IPS DF 19.7 (cell line): ENCODE results near the gene TAC4.

ENCODE experiments used
- DNase-seq: peaks from one replicate; pipeline ENCODE4 v3.0.0-alpha.2; 2013; ENCODE audit warnings: low read depth, low spot score

The TAC4 gene

GRCh38 chr17:49872754-49873377 lies 25.0 kb upstream of the TAC4 start:
- no peak for DNase-seq

DNA sequence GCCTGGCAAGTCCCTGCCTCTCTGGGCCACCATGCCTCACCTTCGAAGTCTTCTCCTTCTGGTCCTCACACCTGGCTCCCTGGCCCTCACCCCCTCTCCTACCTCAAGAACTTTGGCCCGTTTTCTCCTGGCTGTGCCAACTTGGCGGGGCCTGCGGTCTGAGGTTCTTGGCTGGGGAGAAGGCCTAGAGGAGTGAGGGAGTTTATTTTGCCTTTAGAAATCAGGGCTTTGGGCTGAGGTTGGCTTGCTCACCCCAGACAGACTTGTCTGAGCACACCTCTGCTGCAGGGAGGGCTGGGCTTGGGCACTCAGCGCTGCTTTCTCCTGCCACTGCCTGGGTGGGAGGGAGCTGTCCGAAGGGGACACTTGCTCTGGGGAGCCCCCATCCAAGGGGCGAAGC lies 23.3 kb upstream of the TAC4 start:
- DNase-seq, result no peak

- no peak for DNase-seq
Observed at GRCh38 chr17:49870298-49870697, 22.4 kb upstream of the TAC4 start.

DNA sequence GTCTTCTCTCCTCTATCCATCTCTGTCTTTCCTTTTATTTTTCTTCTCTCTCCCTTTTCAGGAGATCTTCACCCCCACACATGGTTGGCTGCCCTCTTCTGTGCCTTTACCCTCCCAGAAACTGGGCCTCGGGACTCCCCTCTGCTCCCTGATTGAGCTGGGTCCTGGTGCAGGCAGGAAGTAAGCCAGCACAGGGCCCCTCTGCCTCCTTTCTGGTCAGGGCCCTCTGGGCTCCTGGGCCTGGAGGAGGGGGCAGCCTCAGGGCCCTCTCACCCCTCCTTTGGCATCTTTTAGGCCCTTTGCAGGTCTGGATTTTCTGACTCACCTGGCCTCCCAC lies 21.1 kb upstream of the TAC4 start:
- no peak for DNase-seq

DNA sequence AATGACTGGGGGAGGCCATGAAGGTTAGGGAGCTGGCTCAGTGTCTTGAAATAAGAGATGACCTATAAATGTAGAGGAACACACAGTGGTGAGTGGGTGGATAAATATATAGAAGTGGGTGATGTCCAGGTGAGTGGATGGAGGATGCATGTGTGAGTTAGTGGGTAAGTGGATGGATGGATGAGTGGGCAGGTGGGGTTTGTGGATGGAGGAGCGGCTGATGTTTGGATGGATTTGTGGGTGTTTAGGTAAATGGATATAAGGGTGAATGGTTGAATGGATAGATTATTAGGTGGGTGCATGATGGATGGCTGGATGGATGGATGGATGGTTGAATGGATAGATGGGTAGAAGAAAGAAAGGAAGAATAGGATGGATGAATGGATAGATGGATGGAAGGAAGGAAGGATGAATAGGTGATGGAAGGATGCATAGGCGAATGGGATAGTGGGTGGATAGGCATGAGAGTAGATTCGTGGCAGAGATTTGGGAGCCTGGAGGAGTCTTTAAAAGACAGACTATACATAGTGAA lies 19.1 kb upstream of the TAC4 start:
- DNase-seq, result no peak

DNA sequence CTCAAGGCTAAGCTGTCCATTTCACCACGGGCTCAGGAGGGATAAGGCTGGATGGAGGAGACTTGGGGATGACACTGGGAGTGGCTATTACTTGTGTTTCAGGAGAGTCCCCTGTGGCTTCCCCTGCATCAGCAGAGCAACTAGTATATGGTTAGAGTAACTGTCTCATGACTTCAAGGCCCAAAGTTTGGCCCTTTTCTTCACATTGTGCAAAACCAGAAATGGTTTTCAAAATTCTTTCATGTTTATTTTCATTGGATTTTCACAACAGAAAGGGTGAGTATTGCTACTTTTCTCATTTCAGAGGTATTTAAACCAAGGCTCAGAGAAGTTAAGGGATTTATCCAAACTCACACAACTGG lies 18.1 kb upstream of the TAC4 start:
- no peak for DNase-seq

- DNase-seq, result no peak
Observed at GRCh38 chr17:49862781-49863331, 15.0 kb upstream of the TAC4 start.

- no peak for DNase-seq
Observed at GRCh38 chr17:49861150-49861884, 13.4 kb upstream of the TAC4 start.

DNA sequence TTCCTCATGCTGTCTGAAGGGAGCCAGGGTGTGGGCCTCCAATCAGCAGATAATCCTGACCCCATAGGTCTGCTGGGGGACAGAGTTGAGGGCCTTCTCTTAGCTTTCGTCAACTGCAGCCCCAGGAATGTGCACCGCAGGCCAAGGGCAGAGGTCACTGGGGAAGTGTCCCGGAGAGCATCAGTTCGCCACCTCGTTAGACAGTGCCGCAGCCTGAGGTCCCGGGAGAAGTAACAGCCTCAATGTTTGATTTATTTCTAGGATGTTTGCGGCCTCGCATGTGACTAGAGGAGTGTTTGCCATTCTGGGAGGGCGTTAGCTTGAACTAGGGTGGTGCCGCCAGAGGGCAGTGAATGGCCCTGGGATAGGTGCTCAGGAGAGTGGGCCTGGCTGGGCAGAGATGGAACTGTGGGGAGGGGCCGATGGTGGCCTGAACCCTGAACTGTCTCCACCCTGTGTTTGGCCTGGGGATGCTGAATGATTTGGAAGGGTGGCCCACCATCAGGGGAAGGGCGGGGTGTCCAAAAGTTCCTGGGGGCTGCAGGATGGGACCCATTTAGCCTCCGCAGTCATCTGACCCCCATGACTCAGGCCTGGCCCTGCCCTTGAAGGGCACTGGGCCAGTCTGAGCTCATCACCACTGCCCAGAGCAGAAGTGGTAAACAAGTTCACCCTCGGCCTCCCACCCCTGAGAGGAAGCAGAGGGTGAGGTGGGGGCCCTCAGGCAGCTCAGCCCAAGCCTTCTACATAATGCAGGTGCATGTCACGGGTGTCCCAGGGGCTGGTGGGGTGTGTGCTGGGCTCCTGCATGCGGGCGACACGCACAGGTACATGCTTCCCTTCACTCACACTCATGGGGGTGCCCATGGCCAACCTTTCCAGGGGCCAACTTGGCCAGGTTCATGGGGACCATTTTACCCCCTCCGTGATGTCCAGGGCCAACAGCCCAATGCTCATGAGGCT lies 12.4 kb upstream of the TAC4 start:
- no peak for DNase-seq

GRCh38 chr17:49858796-49859195 lies 10.9 kb upstream of the TAC4 start:
- DNase-seq, result no peak

GRCh38 chr17:49854126-49854525 lies 6.3 kb upstream of the TAC4 start:
- DNase-seq, result no peak

- no peak for DNase-seq
Observed at GRCh38 chr17:49853470-49854015, 5.7 kb upstream of the TAC4 start.

- DNase-seq, result no peak
Observed at GRCh38 chr17:49851387-49852291, 3.8 kb upstream of the TAC4 start.

GRCh38 chr17:49850772-49851386 lies 3.0 kb upstream of the TAC4 start:
- no peak for DNase-seq

GRCh38 chr17:49850218-49850610 lies 2.3 kb upstream of the TAC4 start:
- DNase-seq, result no peak

DNA sequence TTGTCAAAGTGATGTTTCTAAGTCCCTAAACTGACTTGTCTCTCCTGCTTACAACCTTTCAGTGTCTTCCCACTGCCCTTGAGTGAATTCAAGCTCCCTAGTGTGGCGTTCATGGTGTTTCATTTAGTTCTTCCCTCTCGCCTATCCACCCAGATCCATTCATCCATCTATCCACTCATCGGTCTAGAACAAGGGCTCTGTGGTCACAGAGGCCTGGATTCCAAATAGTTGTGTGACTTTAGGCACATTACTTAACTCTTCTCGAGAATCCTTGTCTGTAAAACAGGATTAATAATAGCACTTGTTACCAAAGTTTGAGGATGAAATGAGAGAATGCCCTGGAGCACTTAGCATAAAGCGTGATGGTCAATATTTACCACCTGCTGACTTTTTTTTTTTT lies 870 bp upstream of the TAC4 start:
- DNase-seq, result no peak

- no peak for DNase-seq
Observed at GRCh38 chr17:49846938-49847712, 744 bp downstream of the TAC4 start.

GRCh38 chr17:49845321-49845720 lies 2.5 kb downstream of the TAC4 start:
- DNase-seq, result no peak

DNA sequence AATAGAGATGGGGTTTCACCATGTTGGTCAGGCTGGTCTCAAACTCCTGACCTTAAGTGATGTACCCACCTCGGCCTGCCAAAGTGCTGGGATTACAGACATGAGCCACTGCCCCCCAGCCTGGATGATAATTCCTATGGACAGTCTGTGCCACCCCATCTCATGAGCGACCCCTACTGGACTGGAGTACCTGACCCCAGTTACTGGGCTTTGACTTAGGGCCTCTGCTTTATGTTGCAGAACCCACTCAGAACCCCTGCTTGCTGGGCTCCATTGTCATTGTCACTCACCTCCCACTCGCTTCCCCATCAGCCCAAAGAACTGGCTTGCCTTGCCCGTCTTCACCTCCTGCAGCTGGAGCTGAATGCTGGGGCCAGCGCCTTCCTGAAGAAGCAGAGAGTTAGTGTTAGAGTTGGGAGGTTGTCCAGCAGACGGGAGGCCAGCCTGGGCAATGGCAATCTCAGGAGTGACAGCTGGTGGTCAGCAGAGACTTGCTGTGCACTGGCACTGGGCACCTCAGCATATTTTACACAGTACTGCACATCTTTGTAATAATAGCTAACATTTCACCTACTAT lies 4.0 kb downstream of the TAC4 start:
- DNase-seq, result no peak
